ENCODE data around the gene FOXS1. TPM values are rescaled to one million over a fixed set of nuclear protein-coding genes. Genes with fewer than 3 reads are reported as not detected.

The FOXS1 gene
- total and polyA plus RNA-seq, 7 donors = 0.59 to 3.8 (median 0.87) TPM

- WGBS, 3 donors = 9 to 26% (median 11%) methylated on average over 12 to 24 of the region's 24 CpGs
- DNase-seq (no peak), ATAC-seq (peak in 2 of 4 donors; percentile 8 to 16)
- Histone ChIP-seq H3K27ac (no peak overlapping the region), H3K27me3 (ENCODE audit: insufficient read depth in 3 of 3, low read length in 2 of 3) (peaks cover 0 to 34% (median 12%) of the 10 kb centered on the region in 3 donors), H3K9me3 (no peaks in the 10 kb centered on the region), H3K4me3 (peak overlapping the region; percentile 71), H3K36me3 (ENCODE audit: insufficient read depth in 1 of 2, low read depth in 1 of 2) (no peaks in the 10 kb centered on the region), H3K4me1 (peaks cover 4% of the 10 kb centered on the region)
- intact Hi-C loops (cut with DNase I) = no loop called here
- TF ChIP-seq CTCF (IDR thresholded peaks at IDR 0.05) = no peak
These were observed 25.6 kb upstream of the FOXS1 start for GRCh38 chr20:31870726-31871617.

- peak; percentile 60 to 76 (median 68) for ATAC-seq
- H3K9me3 ChIP-seq = no peaks in the 10 kb centered on the region
- peaks cover 4% of the 10 kb centered on the region for H3K4me1 ChIP-seq
- TF ChIP-seq CTCF (IDR thresholded peaks at IDR 0.05) = no peak
- 0 to 1% (median 0%) methylated on average over 34 to 80 of the region's 80 CpGs for WGBS, 3 donors
- no peaks in the 10 kb centered on the region for H3K36me3 ChIP-seq (ENCODE audit: insufficient read depth in 1 of 2, low read depth in 1 of 2)
- intact Hi-C loops (cut with DNase I) = no loop called here
- H3K4me3 ChIP-seq = peak within 1 kb of the TSS; percentile 71
- H3K27me3 ChIP-seq (ENCODE audit: insufficient read depth in 3 of 3, low read length in 2 of 3) = peaks cover 0 to 34% (median 12%) of the 10 kb centered on the region in 3 donors
- no peak within 1 kb of the TSS for H3K27ac ChIP-seq
- peak in 1 of 2 donors; percentile 60 for DNase-seq
These were observed 24.7 kb upstream of the FOXS1 start, which contains the start of the genes DUSP15 and TTLL9 for GRCh38 chr20:31869942-31870725. TSS of gene DUSP15 (minus strand) at chr20:31870527. CDS start at chr20:31870337, 190 bp downstream. TSS of gene TTLL9 (plus strand) at chr20:31870634. CDS start at chr20:31871127, 493 bp downstream.

GRCh38 chr20:31869673-31869941 lies 24.2 kb upstream of the FOXS1 start:
- Histone ChIP-seq H3K4me1 (peaks cover 4% of the 10 kb centered on the region), H3K36me3 (ENCODE audit: insufficient read depth in 1 of 2, low read depth in 1 of 2) (no peaks in the 10 kb centered on the region), H3K9me3 (no peaks in the 10 kb centered on the region), H3K27ac (no peak overlapping the region), H3K27me3 (ENCODE audit: insufficient read depth in 3 of 3, low read length in 2 of 3) (peaks cover 0 to 34% (median 12%) of the 10 kb centered on the region in 3 donors), H3K4me3 (peak overlapping the region; percentile 71)
- WGBS, 3 donors = 0 to 25% (median 7%) methylated on average over 1 of the region's 1 CpG
- ATAC-seq (peak in 2 of 4 donors; percentile 3 to 18), DNase-seq (no peak)
- no peak for TF ChIP-seq CTCF (IDR thresholded peaks at IDR 0.05)
- intact Hi-C loops (cut with DNase I) = no loop called here

- Histone ChIP-seq H3K27me3 (ENCODE audit: insufficient read depth in 3 of 3, low read length in 2 of 3) (peaks cover 0 to 34% (median 12%) of the 10 kb centered on the region in 3 donors), H3K4me3 (peak overlapping the region; percentile 71), H3K4me1 (peaks cover 4% of the 10 kb centered on the region), H3K27ac (no peak overlapping the region), H3K9me3 (no peaks in the 10 kb centered on the region), H3K36me3 (ENCODE audit: insufficient read depth in 1 of 2, low read depth in 1 of 2) (no peaks in the 10 kb centered on the region)
- no peak for TF ChIP-seq CTCF (IDR thresholded peaks at IDR 0.05)
- ATAC-seq (peak in 2 of 4 donors; percentile 8 to 16), DNase-seq (no peak)
- intact Hi-C loops (cut with DNase I) = no loop called here
- WGBS, 3 donors = 72 to 81% (median 75%) methylated on average over 11 to 12 of the region's 12 CpGs
These were observed 23.7 kb upstream of the FOXS1 start for GRCh38 chr20:31868853-31869672.
